Measurements from ENCODE around the gene NUP205.
"Not testable (repeated sequence)": the region's sequence is repeated elsewhere in the genome, so short reads cannot be mapped to it uniquely, and the experiment has no call there.

The NUP205 gene

GRCh38 chr7:135634191-135634878, 76.6 kb downstream of the NUP205 start:
- no peak for DNase-seq

DNA sequence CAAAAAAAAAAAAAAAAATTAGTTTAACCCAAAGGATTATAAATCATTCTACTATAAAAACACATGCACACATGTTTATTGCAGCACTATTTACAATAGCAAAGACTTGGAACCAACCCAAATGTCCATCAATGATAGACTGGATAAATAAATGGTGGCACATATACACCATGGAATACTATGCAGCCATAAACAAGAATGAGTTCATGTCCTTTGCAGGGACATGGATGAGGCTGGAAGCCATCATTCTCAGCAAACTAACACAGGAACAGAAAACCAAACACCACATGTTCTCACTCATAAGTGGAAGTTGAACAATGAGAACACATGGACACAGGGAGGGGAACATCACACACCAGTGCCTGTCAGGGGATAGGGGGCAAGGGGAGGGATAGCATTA, 82.0 kb downstream of the NUP205 start:
- DNase-seq: not testable (repeated sequence)

DNA sequence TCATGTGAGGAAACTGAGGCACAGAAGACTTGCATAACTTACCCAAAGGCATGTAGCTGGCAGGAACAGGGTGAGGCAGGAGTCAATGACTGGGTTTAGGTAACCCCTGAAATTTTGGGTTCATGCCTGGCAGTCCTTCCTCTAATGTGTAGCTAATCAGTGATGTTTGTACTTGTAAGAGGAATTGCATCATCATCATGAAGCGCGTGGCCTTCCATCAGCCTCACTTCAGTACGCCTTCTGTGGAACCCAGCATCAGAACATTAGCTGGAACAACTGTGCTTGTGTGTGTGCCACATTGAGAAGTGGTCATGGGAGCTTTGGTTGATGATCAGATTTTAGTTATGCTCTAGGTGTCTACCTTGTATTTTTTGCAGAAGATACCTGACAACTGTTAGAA, 86.4 kb downstream of the NUP205 start:
- no peak for DNase-seq

DNA sequence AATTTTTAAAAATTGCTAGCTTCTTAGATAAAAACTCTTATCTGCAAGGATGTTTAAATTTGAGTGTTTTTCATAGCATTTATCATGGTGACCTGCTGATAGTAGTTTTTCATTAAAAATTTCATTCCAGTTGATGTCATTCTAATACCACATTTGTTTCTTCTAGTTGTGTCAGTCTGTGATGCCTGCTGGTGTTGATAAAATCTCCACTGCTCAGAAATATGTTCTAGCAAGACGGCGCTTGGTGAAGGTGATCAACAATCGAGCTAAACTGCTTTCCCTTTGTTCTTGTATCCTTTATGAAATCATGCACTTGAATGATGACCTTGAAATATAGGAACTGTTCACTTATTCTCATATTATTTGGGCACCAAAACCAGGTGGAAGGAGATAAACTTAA, 87.0 kb downstream of the NUP205 start:
- DNase-seq: no peak

DNA sequence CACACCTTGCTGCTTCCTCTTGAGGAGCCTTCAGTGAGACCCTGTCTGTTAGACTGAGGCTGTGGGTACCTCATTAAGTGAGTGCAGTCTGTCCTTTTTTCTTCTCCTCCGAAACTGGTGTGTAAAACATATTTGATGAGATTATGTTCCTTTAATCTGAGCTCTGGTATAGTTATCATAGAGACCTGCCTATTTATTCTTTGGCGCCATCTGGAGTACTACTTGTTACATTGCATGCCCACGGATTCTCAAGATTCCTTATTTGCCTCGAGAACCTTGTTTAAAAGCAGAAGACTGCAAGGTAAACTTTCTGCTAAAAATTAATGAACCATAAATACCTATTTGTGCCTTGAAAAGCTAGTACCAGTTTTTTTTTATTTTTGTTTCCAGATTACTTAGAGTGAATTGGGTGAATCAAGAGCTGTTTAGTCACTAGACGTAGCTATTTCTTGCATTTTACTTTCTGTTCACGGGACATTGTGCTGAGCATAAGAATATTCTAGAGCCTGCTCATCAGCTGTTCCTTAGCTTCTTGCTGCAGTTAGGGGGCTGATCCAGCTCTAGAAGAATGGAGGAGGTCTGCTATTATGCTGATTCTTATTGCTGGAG, 87.7 kb downstream of the NUP205 start:
- DNase-seq: peak; percentile 33

GRCh38 chr7:135647755-135648154, 90.0 kb downstream of the NUP205 start:
- no peak for DNase-seq

GRCh38 chr7:135648235-135648634, 90.5 kb downstream of the NUP205 start:
- DNase-seq: no peak

GRCh38 chr7:135650831-135651573, 93.3 kb downstream of the NUP205 start:
- DNase-seq: no peak

GRCh38 chr7:135653340-135654080, 95.8 kb downstream of the NUP205 start:
- DNase-seq: peak; percentile 95

- no peak for DNase-seq
Observed at GRCh38 chr7:135658564-135658963, 100.8 kb downstream of the NUP205 start.

DNA sequence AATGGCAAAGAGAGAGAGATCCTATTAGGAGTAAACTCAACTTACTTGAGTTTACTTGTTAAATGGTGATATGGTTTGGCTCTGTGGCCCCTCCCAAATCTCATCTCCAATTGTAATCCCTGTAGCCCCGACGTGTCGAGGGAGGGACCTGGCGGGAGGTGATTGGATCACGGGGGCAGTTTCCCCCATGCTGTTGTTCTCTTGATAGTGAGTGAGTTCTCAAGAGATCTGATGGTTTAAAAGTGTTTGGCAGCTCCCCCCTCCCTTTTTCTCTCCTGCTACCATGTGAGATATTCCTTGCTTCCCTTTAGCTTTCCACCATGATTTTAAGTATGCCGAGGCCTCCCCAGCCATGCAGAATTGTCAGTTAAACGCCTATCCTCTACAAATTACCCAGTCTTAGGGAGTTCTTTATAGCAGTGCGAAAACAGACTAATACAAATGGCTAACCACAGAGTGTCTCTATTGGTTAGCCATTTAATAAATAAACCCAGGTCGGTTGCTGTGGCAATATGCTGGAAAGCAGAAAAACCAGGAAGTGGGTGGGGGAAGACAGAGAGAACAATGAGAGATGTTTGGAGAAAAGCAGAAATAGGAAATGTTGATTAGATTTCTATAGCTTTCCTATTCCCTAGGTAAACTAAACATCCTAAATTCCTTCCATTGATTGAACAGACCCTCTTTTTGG, 101.6 kb downstream of the NUP205 start:
- peak; percentile 82 for DNase-seq

DNA sequence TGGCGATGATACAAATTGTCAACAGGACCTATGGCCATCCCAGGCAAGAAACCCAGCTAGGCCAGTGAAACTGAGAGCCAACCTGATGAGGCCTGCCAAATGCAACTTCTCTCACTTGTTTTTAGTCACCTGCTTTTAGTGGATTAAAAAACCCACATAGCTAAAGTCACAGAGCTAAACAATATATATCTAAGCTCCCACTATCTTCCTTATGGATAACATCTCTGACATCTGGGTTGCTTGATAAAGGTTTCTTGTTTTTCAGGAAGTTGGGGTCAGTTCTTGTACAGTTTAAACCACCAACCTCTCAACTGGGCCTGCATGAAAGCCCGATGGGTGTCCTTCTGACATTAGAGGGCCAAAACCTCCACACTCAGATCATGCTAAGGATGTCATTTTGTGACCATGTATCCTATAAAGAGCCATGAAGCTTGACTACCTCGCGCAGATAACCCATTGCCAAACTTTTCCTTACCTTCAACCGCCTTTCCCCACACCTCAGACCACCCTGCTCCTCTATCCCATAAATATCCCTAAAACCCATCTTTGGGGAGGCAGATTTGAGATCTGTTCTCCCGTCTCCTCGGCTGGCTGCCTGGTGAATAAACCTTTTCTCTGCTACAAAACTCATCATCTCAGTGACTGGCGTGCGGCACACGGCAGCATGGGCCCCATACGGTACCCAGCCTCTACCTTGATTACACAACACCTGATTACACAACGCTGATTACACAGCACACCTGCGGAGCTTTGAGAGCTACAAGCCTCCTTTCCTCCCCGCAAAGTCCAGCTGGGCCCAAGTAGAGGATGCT, 103.8 kb downstream of the NUP205 start:
- DNase-seq: peak; percentile 89

GRCh38 chr7:135662123-135662372, 104.3 kb downstream of the NUP205 start:
- DNase-seq: no peak

- DNase-seq: peak; percentile 97
Observed at GRCh38 chr7:135662373-135663114, 104.8 kb downstream of the NUP205 start, which contains the start of gene STMP1. STMP1 (plus strand) TSS chr7:135662514.

GRCh38 chr7:135664046-135664589, 106.4 kb downstream of the NUP205 start:
- no peak for DNase-seq

DNA sequence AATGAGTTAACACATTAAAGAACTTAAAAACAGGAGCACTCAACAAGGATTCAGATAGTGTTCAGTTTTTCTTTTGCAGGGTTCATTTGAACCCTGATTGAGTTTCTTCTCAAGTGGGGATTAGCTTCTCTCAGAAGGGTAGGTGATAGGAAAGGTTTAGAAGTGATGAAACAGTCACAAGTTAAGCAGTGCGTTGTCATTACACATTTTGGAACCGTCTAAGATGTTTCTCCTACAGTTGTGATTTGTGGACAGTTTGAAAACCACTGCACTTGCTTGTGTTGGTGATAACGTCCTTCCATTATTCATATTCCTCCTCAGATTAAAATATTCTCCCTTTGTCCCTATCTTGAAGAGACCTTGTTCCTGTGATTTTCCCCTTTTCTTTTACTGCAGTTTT, 107.3 kb downstream of the NUP205 start:
- DNase-seq: no peak

- DNase-seq: no peak
Observed at GRCh38 chr7:135666156-135666555, 108.4 kb downstream of the NUP205 start.

DNA sequence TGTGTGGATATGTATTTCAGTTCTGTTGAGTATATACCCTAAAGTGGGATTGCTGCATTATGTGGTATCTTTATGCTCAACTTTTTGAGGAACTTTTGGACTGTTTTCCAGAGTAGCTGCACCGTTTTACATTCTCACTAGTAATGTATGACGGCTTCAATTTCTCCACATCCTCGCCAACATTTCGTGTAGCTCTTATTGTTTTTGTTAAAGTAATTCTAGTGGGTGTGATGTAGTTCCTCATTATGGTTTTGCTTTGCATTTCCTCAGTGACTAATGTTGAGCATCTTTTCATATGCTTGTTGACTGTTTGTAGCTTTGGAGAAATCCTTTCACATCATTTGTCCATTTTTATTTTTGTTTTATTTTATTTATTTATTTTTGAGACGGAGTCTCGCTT, 109.1 kb downstream of the NUP205 start:
- no peak for DNase-seq

GRCh38 chr7:135667626-135668025, 109.9 kb downstream of the NUP205 start:
- not testable (repeated sequence) for DNase-seq

GRCh38 chr7:135668852-135669395, 111.2 kb downstream of the NUP205 start:
- not testable (repeated sequence) for DNase-seq

DNA sequence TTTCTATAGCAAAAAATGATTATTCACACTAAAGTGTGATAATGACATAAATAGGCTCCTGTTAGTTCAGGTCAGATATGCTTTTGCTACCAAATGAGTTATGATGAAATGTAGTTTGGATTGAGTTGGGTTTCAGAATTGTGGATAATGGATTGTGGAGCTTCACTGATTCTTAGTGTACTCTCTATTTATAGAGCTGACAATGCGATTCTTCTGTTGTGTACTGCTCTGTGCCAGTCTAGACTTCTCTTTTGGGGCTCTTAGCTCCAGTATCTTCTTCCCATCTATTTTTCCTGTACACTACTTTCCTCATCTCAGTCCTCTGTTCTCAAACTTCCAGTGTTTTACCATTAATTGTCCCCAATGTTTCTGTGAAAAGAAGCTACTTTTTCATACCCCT, 112.1 kb downstream of the NUP205 start:
- no peak for DNase-seq

All from NCI-H146 (cell line).